ENCODE measurements around the gene NUDCD2. TPM values are rescaled to one million over a fixed set of nuclear protein-coding genes. Genes with fewer than 3 reads are reported as not detected.

The NUDCD2 gene
- total and polyA plus RNA-seq, 9 of the 15 experiments (the other 6 are each of a cell fraction or from before 2014, with no cell fraction given), result 14.6 to 76.9 (median 32.5) TPM

GRCh38 chr5:163467682-163468081, 7.8 kb upstream of the NUDCD2 start:
- in situ Hi-C loops (cut with MboI), result no loop called here
- Histone ChIP-seq H3K9ac (ENCODE audit: insufficient read depth in 1 of 2, low read depth in 2 of 2, low read length in 2 of 2) (no peak overlapping the region), H3K36me3 (ENCODE audit: control insufficient read depth, insufficient read depth, low read length) (peaks cover 84% of the 10 kb centered on the region), H3K4me1 (replicated peaks in 1 of 2; ENCODE audit: control insufficient read depth in 2 of 2, insufficient read depth in 2 of 2, low read length in 2 of 2) (peaks cover 0 to 8% of the 10 kb centered on the region in 2 experiments; a peak in 2 of 5 replicates), H3K4me3 (no peak overlapping the region), H2AFZ (ENCODE audit: low read depth, low read length) (no peak overlapping the region), H3K79me2 (ENCODE audit: control insufficient read depth, insufficient read depth, low read length) (peaks cover 27% of the 10 kb centered on the region), H3K4me2 (ENCODE audit: insufficient read depth, low read length) (no peak overlapping the region), H3K9me1 (ENCODE audit: control insufficient read depth, insufficient read depth, low read length) (no peaks in the 10 kb centered on the region), H4K20me1 (replicated peaks; ENCODE audit: control insufficient read depth, insufficient read depth, low read length) (no peaks in the 10 kb centered on the region), H3K9me3 (replicated peaks; ENCODE audit: control insufficient read depth, insufficient read depth, low read depth, low read length) (no peaks in the 10 kb centered on the region), H3K27me3 (ENCODE audit: control insufficient read depth in 2 of 2, insufficient read depth in 2 of 2, low read length in 2 of 2) (no peaks in the 10 kb centered on the region), H3K27ac (ENCODE audit: extremely low read depth, low read depth, low read length) (no peak overlapping the region)
- 96% methylated on average over 4 of the region's 4 CpGs for WGBS (ENCODE audit: insufficient coverage, low coverage, missing lambda C conversion rate)
- ATAC-seq (no peak), DNase-seq (ENCODE audit: extremely low read depth in 1 of 4, low spot score in 3 of 4) (no peak), FAIRE-seq (no peak)
- intact Hi-C loops (cut with micrococcal nuclease), result no loop called here
- BruUV-seq (replicated peaks), result no TSS peak
- POLR2A ChIA-PET, result interaction anchor here (0.7 kb wide), 1 partner anchor 13 kb away, joined by 3 read pairs; no protein-coding TSS in a partner anchor
- TF ChIP-seq TBP (optimal IDR thresholded peaks at IDR 0.05; ENCODE audit: low read depth, low read length) (no peak), CBX2 (IDR thresholded peaks at IDR 0.05; ENCODE audit: insufficient read depth, low read length, poor library complexity, severe bottlenecking) (no peak), KLF6 (CRISPR knock-in tag; IDR thresholded peaks at IDR 0.05; ENCODE audit: borderline replicate concordance) (no peak), CAMTA2 (CRISPR knock-in tag; conservative IDR thresholded peaks at IDR 0.05) (no peak), L3MBTL2 (IDR thresholded peaks at IDR 0.05) (no peak), NCOA2 (IDR thresholded peaks at IDR 0.05; ENCODE audit: partially characterized antibody in 2 of 2) (no peak), ZNF57 (CRISPR knock-in tag; IDR thresholded peaks at IDR 0.05) (no peak), ZNF785 (CRISPR knock-in tag; IDR thresholded peaks at IDR 0.05) (no peak), RBBP5 (IDR thresholded peaks at IDR 0.05; ENCODE audit: borderline replicate concordance, insufficient read depth, low read length, poor library complexity, severe bottlenecking) (no peak), SIN3A (IDR thresholded peaks at IDR 0.05; ENCODE audit: borderline replicate concordance in 2 of 2, control insufficient read depth in 1 of 2, low read depth in 2 of 2, low read length in 2 of 2) (no peak)
- TF ChIP-seq, protein P1, sequence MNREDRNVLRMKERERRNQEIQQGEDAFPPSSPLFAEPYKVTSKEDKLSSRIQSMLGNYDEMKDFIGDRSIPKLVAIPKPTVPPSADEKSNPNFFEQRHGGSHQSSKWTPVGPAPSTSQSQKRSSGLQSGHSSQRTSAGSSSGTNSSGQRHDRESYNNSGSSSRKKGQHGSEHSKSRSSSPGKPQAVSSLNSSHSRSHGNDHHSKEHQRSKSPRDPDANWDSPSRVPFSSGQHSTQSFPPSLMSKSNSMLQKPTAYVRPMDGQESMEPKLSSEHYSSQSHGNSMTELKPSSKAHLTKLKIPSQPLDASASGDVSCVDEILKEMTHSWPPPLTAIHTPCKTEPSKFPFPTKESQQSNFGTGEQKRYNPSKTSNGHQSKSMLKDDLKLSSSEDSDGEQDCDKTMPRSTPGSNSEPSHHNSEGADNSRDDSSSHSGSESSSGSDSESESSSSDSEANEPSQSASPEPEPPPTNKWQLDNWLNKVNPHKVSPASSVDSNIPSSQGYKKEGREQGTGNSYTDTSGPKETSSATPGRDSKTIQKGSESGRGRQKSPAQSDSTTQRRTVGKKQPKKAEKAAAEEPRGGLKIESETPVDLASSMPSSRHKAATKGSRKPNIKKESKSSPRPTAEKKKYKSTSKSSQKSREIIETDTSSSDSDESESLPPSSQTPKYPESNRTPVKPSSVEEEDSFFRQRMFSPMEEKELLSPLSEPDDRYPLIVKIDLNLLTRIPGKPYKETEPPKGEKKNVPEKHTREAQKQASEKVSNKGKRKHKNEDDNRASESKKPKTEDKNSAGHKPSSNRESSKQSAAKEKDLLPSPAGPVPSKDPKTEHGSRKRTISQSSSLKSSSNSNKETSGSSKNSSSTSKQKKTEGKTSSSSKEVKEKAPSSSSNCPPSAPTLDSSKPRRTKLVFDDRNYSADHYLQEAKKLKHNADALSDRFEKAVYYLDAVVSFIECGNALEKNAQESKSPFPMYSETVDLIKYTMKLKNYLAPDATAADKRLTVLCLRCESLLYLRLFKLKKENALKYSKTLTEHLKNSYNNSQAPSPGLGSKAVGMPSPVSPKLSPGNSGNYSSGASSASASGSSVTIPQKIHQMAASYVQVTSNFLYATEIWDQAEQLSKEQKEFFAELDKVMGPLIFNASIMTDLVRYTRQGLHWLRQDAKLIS (CRISPR knock-in tag; IDR thresholded peaks at IDR 0.05), result no peak
- CTCF ChIA-PET (ENCODE audit: low intra/inter-chr PET ratio), result no interaction called here

Measured in K562 (cell line).